ENCODE measurements around the gene BRD9.

The BRD9 gene

GRCh38 chr5:864492-865167, 28.0 kb downstream of the BRD9 start:
- FAIRE-seq (no peak), DNase-seq (ENCODE audit: insufficient read length, low spot score) (no peak)
- TF ChIP-seq, protein P1, sequence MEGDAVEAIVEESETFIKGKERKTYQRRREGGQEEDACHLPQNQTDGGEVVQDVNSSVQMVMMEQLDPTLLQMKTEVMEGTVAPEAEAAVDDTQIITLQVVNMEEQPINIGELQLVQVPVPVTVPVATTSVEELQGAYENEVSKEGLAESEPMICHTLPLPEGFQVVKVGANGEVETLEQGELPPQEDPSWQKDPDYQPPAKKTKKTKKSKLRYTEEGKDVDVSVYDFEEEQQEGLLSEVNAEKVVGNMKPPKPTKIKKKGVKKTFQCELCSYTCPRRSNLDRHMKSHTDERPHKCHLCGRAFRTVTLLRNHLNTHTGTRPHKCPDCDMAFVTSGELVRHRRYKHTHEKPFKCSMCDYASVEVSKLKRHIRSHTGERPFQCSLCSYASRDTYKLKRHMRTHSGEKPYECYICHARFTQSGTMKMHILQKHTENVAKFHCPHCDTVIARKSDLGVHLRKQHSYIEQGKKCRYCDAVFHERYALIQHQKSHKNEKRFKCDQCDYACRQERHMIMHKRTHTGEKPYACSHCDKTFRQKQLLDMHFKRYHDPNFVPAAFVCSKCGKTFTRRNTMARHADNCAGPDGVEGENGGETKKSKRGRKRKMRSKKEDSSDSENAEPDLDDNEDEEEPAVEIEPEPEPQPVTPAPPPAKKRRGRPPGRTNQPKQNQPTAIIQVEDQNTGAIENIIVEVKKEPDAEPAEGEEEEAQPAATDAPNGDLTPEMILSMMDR (IDR thresholded peaks at IDR 0.05; ENCODE audit: insufficient read depth, missing control alignments) = no peak

DNA sequence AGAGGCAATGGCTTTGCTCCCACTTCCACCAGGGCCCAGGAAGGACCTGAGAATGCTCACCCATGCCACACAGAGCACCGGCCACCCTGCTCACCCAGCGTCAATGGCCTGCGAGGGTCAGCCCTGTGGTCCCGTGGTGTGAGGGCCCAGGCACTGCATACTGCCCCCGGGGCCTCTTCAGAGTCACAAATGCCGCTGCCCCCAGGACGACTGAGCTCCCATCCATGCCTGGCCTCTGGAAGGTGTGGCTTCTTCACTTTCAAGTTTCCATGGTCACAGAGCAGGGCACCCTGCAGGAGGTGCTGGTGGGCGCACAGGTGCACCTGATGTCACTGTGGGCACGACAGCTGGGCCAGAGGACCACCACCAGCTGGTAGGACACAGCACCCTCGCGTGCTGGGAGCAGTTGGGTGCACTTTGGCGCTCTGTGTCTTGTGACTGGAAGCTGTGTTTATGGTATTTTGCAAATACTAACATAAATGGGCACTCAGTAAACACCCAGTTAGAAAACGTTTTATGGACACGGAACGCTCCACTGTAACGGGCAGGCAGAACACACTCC, 29.3 kb downstream of the BRD9 start:
- no peak for FAIRE-seq
- DNase-seq (ENCODE audit: insufficient read length, low spot score) = no peak
- TF ChIP-seq, protein P1 (IDR thresholded peaks at IDR 0.05; ENCODE audit: insufficient read depth, missing control alignments) = no peak

GRCh38 chr5:862367-863243, 30.0 kb downstream of the BRD9 start:
- DNase-seq (ENCODE audit: insufficient read length, low spot score) (no peak), FAIRE-seq (no peak)
- TF ChIP-seq, protein P1 (IDR thresholded peaks at IDR 0.05; ENCODE audit: insufficient read depth, missing control alignments) = no peak

GRCh38 chr5:861442-862366, 30.9 kb downstream of the BRD9 start:
- FAIRE-seq (no peak), DNase-seq (ENCODE audit: insufficient read length, low spot score) (no peak)
- TF ChIP-seq, protein P1 (IDR thresholded peaks at IDR 0.05; ENCODE audit: insufficient read depth, missing control alignments) = no peak

- no peak for FAIRE-seq
- no peak for DNase-seq (ENCODE audit: insufficient read length, low spot score)
- TF ChIP-seq, protein P1 (IDR thresholded peaks at IDR 0.05; ENCODE audit: insufficient read depth, missing control alignments) = no peak
These were observed 32.0 kb downstream of the BRD9 start for GRCh38 chr5:860506-861150.

DNA sequence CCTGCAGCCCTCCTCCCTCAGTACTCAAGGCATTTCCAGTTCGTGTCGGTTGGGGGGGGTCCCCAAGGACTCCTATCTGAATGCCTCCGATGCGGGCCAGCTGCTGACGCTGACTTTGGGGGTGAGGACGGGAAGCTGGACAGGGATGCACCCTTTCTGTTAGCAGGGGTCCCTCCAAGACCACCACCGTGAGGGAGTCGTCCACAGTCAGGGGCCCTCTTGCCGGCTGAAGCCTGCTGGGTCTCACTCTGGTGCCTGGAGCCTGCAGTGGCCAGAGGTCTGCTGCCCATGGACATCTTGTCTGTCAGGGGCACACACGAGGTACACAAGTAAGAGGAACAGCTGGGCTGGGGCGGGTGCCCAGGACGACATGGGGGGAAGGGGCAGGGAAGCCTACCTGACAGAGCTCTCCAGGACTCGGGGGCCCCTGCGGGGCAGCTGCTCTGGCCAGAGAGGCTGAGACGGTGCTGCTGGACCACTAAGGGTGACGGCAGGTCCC, 32.8 kb downstream of the BRD9 start:
- DNase-seq (ENCODE audit: insufficient read length, low spot score) = no peak
- no peak for FAIRE-seq
- TF ChIP-seq, protein P1 (IDR thresholded peaks at IDR 0.05; ENCODE audit: insufficient read depth, missing control alignments) = no peak
